Gastroesophageal sphincter (tissue), 3 donors: Measurements from ENCODE around the gene ABCG1.

ENCODE experiments used
- CTCF ChIP-seq, 4 experiments: fragments of 200-600 bp in 2 of 4; fragments of 450-650 bp in 2 of 4; sonication (generic) in 1 of 4; IDR thresholded peaks; one replicate each; pipeline ENCODE4 v1.5.1; 2017 to 2019; ENCODE audit warnings: antibody characterized with exemption in 4 of 4, mild to moderate bottlenecking in 2 of 4, moderate library complexity in 2 of 4
- POLR2AphosphoS5 ChIP-seq: sonication (generic); formaldehyde crosslinking; IDR thresholded peaks from one replicate; pipeline ENCODE4 v1.6.1; 2017; ENCODE audit warnings: antibody characterized with exemption

- TF ChIP-seq POLR2AphosphoS5: no peak
- TF ChIP-seq CTCF (IDR thresholded peaks at IDR 0.05): no peak
These were observed 93.1 kb downstream of the ABCG1 start for GRCh38 chr21:42311816-42312625.
